ENCODE measurements around the gene PLCL2.
"Not testable (repeated sequence)": the region's sequence is repeated elsewhere in the genome, so short reads cannot be mapped to it uniquely, and the experiment has no call there.

The PLCL2 gene

GRCh38 chr3:17075907-17076306, 191.2 kb downstream of the PLCL2 start:
- DNase-seq (ENCODE audit: low read depth in 2 of 2): no peak

DNA sequence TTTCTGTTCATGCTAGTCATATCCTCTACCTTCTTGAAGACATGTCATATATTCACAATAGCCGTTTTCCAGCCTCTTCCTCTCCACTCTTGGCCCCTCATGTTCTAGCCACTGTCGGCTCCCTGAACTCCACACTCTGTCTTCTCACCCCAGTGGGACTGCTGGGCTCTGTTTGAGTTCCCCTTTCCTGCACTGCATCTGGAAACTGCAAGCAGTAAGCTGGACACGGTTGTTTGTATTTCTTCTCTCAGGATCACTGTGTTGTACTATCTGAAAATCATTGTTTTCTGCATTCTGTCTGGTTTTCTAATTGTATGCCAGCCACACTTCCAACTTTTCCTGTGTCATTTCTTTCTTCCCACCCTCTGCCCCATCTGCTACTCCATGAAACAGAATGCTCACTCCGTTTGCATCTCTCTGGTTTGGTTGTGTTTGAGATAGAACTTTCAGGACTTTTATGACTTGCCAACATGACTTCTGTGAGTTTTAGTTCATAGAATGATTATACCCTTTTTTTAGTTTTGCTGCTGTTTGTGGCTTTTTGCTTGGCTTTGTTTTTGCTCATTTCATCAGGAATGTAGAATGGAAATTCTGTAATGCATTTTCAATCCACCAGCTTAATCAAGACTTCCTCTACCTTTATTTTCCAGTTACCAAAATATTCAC, 192.3 kb downstream of the PLCL2 start:
- DNase-seq (ENCODE audit: low read depth in 2 of 2): no peak

DNA sequence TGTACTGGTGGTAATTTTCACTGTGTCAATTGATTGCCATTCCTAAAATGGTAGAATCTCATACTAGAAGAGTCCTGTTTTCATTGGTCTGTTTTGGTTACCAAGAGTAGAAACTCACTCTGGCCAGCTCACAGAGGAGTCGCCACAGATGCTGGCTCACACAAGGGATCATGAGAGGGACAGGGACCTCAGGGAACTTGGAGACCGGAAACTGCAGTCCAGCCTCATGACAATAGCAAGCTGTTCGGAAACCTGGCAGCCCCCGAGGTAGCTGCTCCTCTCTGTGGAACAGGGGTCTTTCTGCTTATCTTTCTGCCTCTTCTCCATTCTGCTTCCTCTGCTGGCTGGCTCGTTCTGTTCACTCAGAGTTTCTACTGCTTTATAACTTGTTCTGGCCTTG, 192.9 kb downstream of the PLCL2 start:
- DNase-seq (ENCODE audit: low read depth in 2 of 2): no peak

DNA sequence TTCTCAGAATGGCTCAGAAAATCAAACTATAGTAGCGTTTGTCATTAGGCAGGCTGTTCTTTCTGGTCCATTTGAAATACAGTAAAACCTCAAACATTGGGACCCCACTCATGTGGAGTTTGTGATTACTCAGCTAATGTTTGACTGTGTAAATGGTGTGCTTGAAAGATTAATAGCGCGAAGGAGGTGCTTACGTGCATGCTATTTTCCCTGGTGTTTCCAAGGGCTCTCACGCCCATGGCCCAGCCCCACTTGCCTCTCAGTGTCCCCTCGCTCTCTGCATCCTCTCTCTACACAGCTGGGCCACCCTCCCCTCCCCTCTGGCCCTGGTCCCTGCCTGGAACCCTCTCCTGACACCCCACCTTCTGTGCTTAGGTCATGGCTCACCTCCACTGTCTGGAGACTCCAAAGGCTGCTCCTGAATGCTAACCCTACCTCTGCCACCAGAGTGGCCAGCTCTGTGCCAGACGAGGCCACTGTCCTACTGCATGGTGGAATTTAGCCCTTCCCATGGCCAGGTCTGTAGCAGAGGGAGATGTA, 194.2 kb downstream of the PLCL2 start:
- DNase-seq (ENCODE audit: low read depth in 2 of 2): no peak

DNA sequence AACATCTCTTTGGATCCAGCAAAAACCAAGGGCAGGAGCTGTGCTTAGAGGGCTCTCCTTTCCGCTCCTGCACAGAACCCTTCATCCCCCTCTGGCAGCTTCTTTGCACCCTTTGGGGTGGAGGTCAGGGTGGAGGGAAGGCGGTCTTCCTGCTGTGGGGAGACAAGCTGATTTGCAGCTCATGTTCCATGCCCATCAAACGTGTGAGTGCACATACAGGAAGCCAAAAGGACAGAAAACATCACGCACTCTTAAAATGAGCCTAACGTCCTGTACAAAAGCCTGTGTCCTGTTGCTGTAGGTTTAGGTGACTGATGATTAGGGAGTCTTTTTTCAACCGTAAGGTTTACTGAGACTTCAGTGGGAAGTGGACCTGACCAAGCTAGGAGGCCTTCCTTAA, 195.2 kb downstream of the PLCL2 start:
- DNase-seq (ENCODE audit: low read depth in 2 of 2): no peak

- no peak for DNase-seq (ENCODE audit: low read depth in 2 of 2)
Measured at GRCh38 chr3:17081520-17081919, 196.8 kb downstream of the PLCL2 start.

DNA sequence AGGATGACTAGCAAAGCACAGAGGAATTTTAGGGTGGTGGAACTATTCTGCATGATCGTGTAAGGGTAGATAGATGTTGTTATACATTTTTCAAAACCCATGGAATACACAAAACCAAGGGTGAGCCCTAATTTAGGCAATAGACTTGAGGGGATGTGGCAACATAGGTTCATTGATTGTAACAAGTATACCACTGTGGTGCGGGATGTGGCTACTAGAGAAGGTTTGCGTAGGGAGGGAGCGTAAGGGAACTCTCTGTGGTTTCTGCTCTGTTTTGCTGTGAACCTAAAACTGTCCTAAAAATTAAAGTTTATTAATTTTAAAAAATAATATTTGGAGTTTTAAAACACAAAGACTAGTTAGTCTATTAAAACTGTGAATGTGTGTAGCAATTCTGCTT, 202.8 kb downstream of the PLCL2 start:
- DNase-seq (ENCODE audit: low read depth in 2 of 2): no peak

DNA sequence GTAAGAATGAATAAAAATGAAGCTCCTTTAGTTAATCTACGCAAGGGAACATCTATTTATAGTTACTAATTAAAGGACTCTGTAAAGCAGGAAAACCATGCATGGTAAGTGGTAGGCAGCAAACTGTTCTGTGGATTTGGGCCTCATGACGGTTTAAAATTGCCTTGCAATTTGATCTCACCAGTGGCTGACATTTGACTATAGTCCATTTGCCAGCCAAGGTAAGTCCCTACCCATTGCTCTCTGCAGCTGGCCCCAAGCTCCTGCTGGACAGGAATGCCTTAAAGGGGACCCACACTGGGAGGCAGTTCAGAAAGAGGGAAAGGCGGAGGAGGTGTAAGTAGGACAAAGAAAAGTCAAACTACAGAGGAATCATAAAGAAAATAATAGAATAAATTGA, 203.3 kb downstream of the PLCL2 start:
- no peak for DNase-seq (ENCODE audit: low read depth in 2 of 2)

GRCh38 chr3:17088602-17089313, 204.0 kb downstream of the PLCL2 start:
- no peak for DNase-seq (ENCODE audit: low read depth in 2 of 2)

- DNase-seq (ENCODE audit: low read depth in 2 of 2): no peak
Measured at GRCh38 chr3:17089314-17089700, 204.6 kb downstream of the PLCL2 start.

GRCh38 chr3:17090280-17090983, 205.7 kb downstream of the PLCL2 start:
- no peak for DNase-seq (ENCODE audit: low read depth in 2 of 2)

- DNase-seq (ENCODE audit: low read depth in 2 of 2): peak in 1 of 2 experiments; percentile 10
Measured at GRCh38 chr3:17091910-17092582, 207.3 kb downstream of the PLCL2 start.

- no peak for DNase-seq (ENCODE audit: low read depth in 2 of 2)
Measured at GRCh38 chr3:17092583-17092933, 207.8 kb downstream of the PLCL2 start.

GRCh38 chr3:17094551-17094950, 209.8 kb downstream of the PLCL2 start:
- DNase-seq (ENCODE audit: low read depth in 2 of 2): no peak

DNA sequence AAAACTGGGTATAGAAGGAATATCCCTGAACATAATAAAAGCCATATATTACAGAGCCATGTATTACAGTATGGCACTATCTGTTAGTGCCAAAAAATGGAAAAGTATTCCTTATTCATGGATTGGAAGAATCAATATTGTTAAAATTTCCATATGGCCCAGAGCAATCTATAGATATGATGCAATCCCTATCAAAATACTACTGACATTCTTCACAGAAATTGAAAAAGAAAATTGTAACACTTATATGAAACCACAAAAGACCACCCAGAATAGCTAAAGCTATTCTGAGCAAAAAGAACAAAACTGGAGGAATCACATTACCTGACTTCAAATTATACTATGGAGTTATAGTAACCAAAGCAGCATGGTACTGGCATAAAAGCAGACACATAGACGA, 218.8 kb downstream of the PLCL2 start:
- no peak for DNase-seq (ENCODE audit: low read depth in 2 of 2)

DNA sequence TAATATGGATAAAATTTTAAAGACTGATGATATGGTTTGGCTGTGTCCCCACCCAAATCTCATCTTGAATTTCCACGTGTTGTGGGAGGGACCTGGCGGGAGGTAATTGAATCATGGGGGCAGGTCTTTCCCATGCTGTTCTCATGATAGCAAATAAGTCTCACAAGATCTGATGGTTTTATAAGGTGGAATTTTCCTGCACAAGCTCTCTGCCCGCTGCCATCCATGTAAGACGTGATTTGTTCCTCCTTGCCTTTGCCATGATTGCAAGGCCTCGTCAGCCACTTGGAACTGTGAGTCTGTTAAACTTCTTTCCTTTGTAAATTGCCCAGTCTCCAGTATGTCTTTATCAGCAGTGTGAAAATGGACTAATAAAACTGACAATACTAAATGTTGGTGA, 222.0 kb downstream of the PLCL2 start:
- DNase-seq (ENCODE audit: low read depth in 2 of 2): not testable (repeated sequence)

- no peak for DNase-seq (ENCODE audit: low read depth in 2 of 2)
Measured at GRCh38 chr3:17110660-17111396, 226.1 kb downstream of the PLCL2 start.

- no peak for DNase-seq (ENCODE audit: low read depth in 2 of 2)
Measured at GRCh38 chr3:17111586-17111985, 226.8 kb downstream of the PLCL2 start.

- no peak for DNase-seq (ENCODE audit: low read depth in 2 of 2)
Measured at GRCh38 chr3:17115186-17115585, 230.4 kb downstream of the PLCL2 start.

- DNase-seq (ENCODE audit: low read depth in 2 of 2): no peak
Measured at GRCh38 chr3:17116007-17116600, 231.3 kb downstream of the PLCL2 start.

DNA sequence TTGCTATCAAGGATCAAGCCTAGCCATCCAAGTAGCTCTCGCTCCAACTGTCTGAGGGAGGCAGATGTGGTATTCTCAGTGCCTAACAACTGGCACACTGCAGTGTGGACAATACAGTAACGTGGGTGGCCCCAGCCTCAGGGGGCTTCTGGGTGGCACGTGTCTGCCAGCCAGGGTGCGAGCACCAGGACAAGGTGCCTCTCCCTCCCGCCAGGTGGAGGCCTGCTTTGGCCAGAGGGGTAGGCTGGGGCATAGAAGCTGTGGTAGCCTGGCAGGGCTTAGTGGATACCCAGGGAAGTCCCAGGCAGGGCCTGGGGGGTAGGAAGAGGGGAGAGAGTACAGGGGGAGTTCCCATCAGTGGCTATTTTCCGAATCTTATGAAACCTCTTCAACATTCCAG, 234.0 kb downstream of the PLCL2 start:
- no peak for DNase-seq (ENCODE audit: low read depth in 2 of 2)
